ENCODE measurements around the gene SPACA4. TPM values are rescaled to one million over a fixed set of nuclear protein-coding genes. Genes with fewer than 3 reads are reported as not detected.

SPACA4 gene
- total RNA-seq, 1 donor = not detected

DNA sequence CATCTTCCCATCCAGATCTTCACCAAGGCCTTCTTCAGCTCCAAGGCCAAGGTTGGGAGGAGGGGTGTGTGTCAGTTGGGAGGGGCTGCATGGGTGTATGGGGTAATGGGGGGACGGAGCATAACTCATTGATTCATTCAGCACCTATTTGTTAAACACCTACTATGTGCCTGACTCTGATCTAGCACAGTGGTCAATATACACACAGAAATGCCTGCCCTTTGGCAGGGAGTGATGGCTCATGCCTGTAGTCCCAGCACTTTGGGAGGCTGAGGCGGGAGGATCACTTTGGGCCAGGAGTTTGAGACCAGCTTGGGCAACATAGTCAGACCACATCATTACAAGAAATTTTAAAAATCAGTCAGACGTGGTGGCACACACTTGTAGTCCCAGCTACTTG is 19.2 kb upstream of the SPACA4 start:
- Histone ChIP-seq H3K27me3 (ENCODE audit: insufficient read depth, low read length) (no peaks in the 10 kb centered on the region), H3K4me3 (ENCODE audit: low read length) (no peak overlapping the region), H3K4me1 (ENCODE audit: insufficient read depth, low read length) (peaks cover 15% of the 10 kb centered on the region), H3K9me3 (ENCODE audit: low read depth, low read length) (no peaks in the 10 kb centered on the region)

DNA sequence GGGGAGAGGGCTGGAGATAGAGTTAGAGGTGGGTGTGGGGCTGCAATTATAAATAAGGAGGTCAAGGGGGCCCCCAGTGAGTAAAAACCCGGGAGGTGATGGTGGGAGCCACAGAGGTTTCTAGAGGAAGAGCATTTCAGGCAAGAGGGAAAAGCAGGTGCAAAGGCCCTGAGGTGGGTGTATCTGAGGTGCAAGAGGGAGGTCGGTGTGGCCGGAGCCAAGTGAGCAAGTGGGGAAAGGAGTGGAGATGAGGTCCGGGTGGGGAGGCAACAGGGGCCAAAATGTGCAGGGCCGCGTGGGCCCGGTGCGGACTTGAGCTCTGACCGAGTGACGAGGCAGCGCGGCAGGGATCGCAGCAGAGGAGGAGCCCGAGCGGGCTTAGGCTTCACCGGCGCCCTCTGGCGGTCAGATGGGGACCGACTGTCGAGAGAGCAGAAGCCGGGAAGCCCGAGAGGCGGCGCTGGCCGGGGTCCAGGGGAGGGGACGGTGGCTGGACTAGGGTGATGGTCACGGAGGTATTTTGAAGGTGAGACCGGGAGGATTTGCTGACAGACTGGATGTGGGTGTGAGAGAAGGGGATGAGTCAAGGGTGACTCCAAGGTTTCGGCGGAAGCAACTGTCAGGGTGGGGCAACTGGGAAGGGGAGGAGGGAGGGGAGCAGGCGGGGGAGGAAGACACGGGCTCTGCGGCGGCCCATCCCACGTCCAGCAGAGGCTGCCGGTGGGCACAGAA is 17.7 kb upstream of the SPACA4 start:
- no peak overlapping the region for H3K4me3 ChIP-seq (ENCODE audit: low read length)
- peaks cover 14% of the 10 kb centered on the region for H3K4me1 ChIP-seq (ENCODE audit: insufficient read depth, low read length)
- H3K9me3 ChIP-seq (ENCODE audit: low read depth, low read length) = no peaks in the 10 kb centered on the region
- no peaks in the 10 kb centered on the region for H3K27me3 ChIP-seq (ENCODE audit: insufficient read depth, low read length)

DNA sequence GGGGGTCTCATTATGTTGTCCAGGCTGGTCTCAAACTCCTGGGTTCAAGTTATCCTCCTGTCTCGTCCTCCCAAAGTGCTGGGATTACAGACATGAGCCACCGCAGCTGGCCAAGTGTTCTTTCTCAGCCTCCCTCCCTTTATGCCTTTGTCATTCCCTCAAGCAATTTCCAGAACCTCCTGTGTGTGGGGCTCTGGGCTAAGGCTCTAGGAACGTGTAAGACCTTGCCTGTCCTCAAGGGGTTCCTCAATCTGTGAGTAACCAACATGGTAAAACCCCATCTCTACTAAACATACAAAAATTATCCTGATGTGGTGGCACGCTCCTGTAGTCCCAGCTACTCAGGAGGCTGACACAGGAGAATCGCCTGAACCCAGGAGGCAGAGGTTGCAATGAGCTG is 15.5 kb upstream of the SPACA4 start:
- Histone ChIP-seq H3K4me3 (ENCODE audit: low read length) (no peak overlapping the region), H3K27me3 (ENCODE audit: insufficient read depth, low read length) (no peaks in the 10 kb centered on the region), H3K9me3 (ENCODE audit: low read depth, low read length) (no peaks in the 10 kb centered on the region), H3K4me1 (ENCODE audit: insufficient read depth, low read length) (peaks cover 10% of the 10 kb centered on the region)

DNA sequence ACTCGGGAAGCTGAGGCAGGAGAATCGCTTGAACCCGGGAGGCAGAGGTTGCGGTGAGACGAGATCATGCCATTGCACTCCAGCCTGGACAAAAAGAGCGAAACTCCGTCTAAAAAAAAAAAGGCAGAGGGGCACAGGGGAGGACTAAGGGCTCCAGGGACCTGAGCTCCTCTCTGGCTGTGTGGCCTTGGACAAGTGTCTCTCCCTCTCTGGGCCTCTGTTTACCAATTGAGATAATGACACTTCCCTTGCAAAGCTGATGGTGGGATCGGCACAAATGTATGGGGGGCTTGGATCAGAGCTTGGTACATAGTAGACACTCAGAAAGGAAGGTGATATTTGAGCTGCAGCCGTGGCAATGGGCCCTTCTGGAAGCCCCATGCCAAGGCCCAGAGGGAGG is 11.4 kb upstream of the SPACA4 start:
- Histone ChIP-seq H3K27me3 (ENCODE audit: insufficient read depth, low read length) (no peaks in the 10 kb centered on the region), H3K4me1 (ENCODE audit: insufficient read depth, low read length) (no peaks in the 10 kb centered on the region), H3K4me3 (ENCODE audit: low read length) (no peak overlapping the region), H3K9me3 (ENCODE audit: low read depth, low read length) (no peaks in the 10 kb centered on the region)

DNA sequence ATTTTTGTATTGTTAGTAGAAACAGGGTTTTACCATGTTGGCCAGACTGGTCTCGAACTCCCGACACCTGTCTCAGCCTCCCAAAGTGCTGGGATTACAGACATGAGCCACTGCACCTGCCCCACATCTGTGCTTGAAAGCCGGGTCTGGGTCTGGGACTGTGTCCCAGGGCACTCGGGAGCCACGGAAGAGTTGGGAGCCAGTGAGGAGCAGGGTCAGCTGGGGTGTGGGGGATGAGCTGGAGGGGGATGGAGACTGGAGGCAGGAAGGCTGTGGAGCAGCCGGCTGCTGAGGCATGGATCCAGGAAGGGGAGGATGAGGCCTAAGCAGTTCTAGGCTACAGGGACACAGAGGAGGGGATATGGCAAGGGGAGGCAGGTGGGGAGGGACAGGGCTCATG is 10.7 kb upstream of the SPACA4 start:
- Histone ChIP-seq H3K27me3 (ENCODE audit: insufficient read depth, low read length) (no peaks in the 10 kb centered on the region), H3K4me1 (ENCODE audit: insufficient read depth, low read length) (no peaks in the 10 kb centered on the region), H3K4me3 (ENCODE audit: low read length) (no peak overlapping the region), H3K9me3 (ENCODE audit: low read depth, low read length) (no peaks in the 10 kb centered on the region)

DNA sequence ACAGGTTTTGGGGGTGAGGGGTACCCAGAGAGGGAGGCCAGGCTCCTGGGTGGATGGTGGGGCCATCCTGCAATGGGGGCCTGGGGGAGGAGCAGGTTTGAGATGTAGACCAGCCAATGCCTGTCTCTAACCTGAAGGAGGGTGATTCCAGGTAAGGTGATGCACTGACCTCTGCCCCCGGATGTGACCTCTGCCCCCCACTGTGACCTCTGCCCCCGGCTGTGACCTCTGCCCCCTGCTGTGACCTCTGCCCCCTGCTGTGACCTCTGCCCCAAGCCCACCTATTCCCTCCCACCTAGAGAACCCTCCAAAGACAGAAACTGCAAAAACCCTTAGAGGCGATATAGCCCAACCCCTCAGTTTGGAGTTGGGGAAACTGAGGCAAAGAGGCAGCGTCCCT is 10.3 kb upstream of the SPACA4 start:
- H3K4me1 ChIP-seq (ENCODE audit: insufficient read depth, low read length) = no peaks in the 10 kb centered on the region
- no peaks in the 10 kb centered on the region for H3K9me3 ChIP-seq (ENCODE audit: low read depth, low read length)
- no peak overlapping the region for H3K4me3 ChIP-seq (ENCODE audit: low read length)
- H3K27me3 ChIP-seq (ENCODE audit: insufficient read depth, low read length) = no peaks in the 10 kb centered on the region

DNA sequence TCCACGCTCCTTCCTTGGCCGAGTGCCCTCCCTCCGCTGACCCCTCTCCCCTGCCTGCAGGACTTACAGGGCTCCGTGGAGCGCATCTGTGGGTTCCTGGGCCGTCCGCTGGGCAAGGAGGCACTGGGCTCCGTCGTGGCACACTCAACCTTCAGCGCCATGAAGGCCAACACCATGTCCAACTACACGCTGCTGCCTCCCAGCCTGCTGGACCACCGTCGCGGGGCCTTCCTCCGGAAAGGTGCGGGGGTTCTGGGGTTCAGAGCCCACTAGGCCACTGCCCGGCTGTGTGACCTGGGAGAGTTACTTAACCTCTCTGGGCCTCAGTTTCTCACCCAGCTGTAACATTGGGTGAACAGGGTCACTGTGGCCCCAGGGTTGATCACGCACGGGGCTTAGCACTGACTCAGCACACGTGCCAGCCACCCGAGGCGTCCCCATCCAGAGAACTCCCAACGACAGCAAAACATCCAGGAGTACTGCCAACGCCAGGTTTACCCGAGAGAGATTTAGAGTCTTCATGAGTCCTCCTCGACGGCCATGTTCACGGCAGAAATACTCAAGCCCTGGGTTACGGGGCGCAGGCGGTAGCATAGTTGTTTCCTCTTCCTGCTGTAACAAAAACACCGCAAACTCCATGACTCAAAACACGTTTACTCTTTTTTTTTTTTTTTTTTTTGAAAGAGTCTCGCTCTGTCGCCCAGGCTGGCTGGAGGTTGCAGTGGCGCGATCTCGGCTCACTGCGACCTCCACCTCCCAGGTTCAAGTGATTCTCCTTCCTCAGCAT is 9.7 kb upstream of the SPACA4 start:
- Histone ChIP-seq H3K27me3 (ENCODE audit: insufficient read depth, low read length) (no peaks in the 10 kb centered on the region), H3K4me3 (ENCODE audit: low read length) (no peak overlapping the region), H3K4me1 (ENCODE audit: insufficient read depth, low read length) (no peaks in the 10 kb centered on the region), H3K9me3 (ENCODE audit: low read depth, low read length) (no peaks in the 10 kb centered on the region)

DNA sequence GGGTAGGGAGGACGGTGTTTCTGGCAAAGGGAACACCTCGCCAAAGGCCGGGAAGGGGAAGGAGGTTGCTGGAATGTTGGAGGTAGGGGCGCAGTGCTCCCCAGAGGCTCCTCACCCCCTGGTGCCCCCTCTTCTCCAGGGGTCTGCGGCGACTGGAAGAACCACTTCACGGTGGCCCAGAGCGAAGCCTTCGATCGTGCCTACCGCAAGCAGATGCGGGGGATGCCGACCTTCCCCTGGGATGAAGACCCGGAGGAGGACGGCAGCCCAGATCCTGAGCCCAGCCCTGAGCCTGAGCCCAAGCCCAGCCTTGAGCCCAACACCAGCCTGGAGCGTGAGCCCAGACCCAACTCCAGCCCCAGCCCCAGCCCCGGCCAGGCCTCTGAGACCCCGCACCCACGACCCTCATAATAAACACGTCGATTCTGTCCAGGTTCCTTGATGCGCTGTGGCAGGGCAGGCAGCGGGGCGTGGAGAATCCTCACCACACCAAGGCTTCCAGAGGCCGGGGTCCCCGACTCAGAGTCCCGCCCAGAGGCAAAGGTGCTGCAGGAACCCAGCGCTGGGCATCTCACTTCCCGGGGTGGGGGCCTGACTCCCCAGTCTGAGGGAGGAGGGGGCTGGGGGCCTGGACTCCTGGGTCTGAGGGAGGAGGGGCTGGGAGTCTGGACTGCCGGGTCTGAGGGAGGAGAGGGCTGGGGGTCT is 7.4 kb upstream of the SPACA4 start:
- H3K27me3 ChIP-seq (ENCODE audit: insufficient read depth, low read length) = no peaks in the 10 kb centered on the region

DNA sequence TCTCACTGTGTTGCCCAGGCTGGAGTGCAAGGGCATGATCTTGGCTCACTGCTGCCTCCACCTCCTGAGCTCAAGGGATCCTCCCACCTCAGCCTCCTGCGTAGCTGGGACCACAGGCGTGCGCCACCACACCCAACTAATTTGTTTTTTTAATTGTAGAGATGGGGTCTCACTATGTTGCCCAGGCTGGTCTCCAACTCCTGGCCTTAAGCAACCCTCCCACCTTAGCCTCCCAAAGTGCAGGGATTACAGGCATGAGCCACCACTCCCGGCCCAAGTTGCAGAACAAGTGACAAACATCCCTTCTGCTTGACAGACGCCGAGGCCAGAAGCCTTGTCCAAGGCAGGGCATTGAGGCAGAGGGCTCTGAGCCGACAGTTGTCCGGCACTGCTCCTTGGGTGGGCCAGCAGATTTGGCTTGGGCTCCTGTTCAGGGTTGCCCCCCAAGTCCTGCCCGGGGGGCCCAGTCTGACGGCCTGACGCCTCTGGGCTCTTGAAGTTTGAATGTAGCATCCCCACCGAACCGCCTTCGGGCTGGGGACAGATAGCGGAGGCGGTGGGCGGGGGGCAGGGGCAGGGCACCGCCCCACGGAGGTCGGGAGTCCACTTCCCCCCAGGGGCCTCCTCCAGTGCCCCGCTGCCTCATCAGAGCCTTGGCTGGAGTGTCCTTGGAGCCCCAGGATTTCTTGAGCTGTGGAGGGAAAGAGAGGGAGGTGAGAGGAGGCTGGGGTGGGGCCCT is 5.7 kb upstream of the SPACA4 start:
- Histone ChIP-seq H3K27me3 (ENCODE audit: insufficient read depth, low read length) (no peaks in the 10 kb centered on the region), H3K4me1 (ENCODE audit: insufficient read depth, low read length) (no peaks in the 10 kb centered on the region), H3K4me3 (ENCODE audit: low read length) (no peak overlapping the region), H3K9me3 (ENCODE audit: low read depth, low read length) (no peaks in the 10 kb centered on the region)

More for the DNA sequence above, 7.4 kb upstream of the SPACA4 start:
- Histone ChIP-seq H3K4me3 (ENCODE audit: low read length) (no peak overlapping the region), H3K9me3 (ENCODE audit: low read depth, low read length) (no peaks in the 10 kb centered on the region), H3K4me1 (ENCODE audit: insufficient read depth, low read length) (no peaks in the 10 kb centered on the region)

DNA sequence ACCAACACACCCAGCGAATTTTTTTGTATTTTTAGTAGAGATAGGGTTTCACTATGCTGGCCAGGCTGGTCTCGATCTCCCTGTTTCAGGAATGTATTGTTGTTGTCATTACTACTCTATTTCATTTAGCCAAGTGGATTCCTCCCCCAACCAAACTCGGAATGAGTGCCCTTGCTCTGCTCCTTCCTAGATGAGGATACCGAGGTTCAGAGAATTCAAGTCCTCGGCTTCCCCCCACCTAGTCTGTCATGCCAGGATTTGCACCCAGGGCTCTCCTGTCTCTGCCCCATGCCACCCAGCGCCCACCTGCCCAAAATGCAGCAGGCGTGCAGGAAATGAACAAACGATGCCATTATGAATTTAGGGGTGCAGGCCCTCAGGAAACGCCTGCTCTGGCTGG is 3.5 kb upstream of the SPACA4 start:
- Histone ChIP-seq H3K4me3 (ENCODE audit: low read length) (no peak overlapping the region), H3K27me3 (ENCODE audit: insufficient read depth, low read length) (no peaks in the 10 kb centered on the region), H3K4me1 (ENCODE audit: insufficient read depth, low read length) (no peaks in the 10 kb centered on the region), H3K9me3 (ENCODE audit: low read depth, low read length) (no peaks in the 10 kb centered on the region)

DNA sequence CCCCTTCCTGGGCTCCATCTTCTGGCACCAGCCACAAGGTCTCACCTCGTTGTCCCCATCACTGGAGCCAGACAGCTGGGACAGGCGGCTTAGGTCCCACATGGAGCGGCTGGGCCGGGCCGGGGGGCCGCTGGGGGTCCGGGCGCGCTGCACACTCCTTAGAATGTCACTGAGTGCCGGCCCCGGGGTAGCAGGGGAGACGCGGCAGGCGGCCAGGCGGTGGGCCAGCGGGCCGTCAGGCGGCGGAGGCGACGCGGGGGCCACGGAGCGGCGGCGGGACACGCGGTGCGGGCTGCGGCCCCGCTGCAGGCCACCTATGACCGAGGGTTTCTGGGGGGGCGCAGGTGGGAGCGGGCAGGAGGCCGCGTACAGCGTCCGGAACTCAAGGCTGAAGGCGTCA is 3.1 kb upstream of the SPACA4 start:
- Histone ChIP-seq H3K4me3 (ENCODE audit: low read length) (no peak overlapping the region), H3K27me3 (ENCODE audit: insufficient read depth, low read length) (no peaks in the 10 kb centered on the region), H3K4me1 (ENCODE audit: insufficient read depth, low read length) (no peaks in the 10 kb centered on the region), H3K9me3 (ENCODE audit: low read depth, low read length) (no peaks in the 10 kb centered on the region)

DNA sequence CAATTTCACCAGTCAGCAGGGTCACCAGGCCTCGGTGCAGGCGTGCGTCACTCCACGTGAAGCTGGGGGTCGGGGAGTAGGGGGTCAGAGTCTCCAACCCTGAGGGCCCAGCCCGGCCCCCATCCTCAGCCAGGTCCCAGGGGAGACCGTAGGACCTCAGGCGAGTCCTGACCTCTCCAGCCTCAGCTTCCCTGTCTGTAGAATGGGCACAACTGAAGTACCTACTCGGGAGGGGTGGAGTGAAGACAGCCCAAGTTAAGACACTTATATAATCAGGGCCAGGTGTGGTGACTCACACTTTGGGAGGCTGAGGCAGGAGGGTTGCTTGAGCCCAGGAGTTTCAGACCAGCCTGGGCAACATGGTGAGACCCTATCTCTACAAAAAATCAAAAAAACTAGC is 2.7 kb upstream of the SPACA4 start:
- Histone ChIP-seq H3K4me3 (ENCODE audit: low read length) (no peak overlapping the region), H3K9me3 (ENCODE audit: low read depth, low read length) (no peaks in the 10 kb centered on the region), H3K27me3 (ENCODE audit: insufficient read depth, low read length) (no peaks in the 10 kb centered on the region), H3K4me1 (ENCODE audit: insufficient read depth, low read length) (peaks cover 1% of the 10 kb centered on the region)

DNA sequence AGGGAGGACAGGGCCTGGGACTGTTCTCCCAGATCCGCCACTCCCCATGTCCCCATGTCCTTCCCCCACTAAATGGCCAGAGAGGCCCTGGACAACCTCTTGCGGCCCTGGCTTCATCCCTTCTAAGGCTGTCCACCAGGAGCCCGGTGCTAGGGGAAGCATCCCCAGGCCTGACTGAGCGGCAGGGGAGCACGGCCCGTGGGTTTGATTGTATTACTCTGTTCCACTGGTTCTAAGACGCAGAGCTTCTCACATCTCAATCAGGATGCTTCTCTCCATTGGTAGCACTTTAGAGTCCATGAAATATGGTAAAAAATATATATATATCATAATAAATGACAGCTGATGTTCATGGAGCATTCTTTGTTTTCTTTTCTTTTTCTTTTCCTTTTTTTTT is 815 bp downstream of the SPACA4 start:
- H3K9me3 ChIP-seq (ENCODE audit: low read depth, low read length) = no peaks in the 10 kb centered on the region
- no peak overlapping the region for H3K4me3 ChIP-seq (ENCODE audit: low read length)
- H3K27me3 ChIP-seq (ENCODE audit: insufficient read depth, low read length) = no peaks in the 10 kb centered on the region
- H3K4me1 ChIP-seq (ENCODE audit: insufficient read depth, low read length) = peaks cover 6% of the 10 kb centered on the region

DNA sequence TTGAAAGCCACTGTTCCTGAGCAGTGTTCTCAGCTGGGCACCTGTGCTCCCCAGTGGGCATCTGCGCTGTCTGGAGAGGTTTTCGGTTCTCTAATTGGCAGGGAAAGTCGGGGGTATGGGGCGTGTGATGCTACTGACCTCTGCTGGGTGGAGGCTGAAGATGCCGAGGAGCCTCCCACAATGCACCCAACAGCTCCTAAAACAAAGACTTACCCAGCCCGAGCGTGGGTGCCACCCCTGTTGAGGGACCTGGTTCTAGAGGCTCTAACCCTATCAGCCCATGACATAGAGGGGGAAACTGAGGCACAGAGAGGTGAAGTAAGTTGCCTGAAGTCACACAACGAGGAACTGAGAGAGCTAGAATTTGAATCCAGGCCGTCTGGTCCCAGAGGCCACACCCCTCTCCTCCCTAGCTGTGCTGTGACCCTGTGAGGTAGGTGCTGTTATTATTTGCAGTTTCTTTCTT is 2.3 kb downstream of the SPACA4 start:
- Histone ChIP-seq H3K27me3 (ENCODE audit: insufficient read depth, low read length) (no peaks in the 10 kb centered on the region), H3K9me3 (ENCODE audit: low read depth, low read length) (no peaks in the 10 kb centered on the region), H3K4me1 (ENCODE audit: insufficient read depth, low read length) (peaks cover 6% of the 10 kb centered on the region), H3K4me3 (ENCODE audit: low read length) (no peak overlapping the region)

Measured in mononuclear cell (primary cell).